Right hindlimb (tissue), 1 donor: Measurements from ENCODE around the gene SAXO2.
"Not testable (repeated sequence)": the region's sequence is repeated elsewhere in the genome, so short reads cannot be mapped to it uniquely, and the experiment has no call there.

Experiments used
- DNase-seq: peaks from one replicate; pipeline ENCODE4 v3.0.0-alpha.2; 2018

The SAXO2 gene, protein sequence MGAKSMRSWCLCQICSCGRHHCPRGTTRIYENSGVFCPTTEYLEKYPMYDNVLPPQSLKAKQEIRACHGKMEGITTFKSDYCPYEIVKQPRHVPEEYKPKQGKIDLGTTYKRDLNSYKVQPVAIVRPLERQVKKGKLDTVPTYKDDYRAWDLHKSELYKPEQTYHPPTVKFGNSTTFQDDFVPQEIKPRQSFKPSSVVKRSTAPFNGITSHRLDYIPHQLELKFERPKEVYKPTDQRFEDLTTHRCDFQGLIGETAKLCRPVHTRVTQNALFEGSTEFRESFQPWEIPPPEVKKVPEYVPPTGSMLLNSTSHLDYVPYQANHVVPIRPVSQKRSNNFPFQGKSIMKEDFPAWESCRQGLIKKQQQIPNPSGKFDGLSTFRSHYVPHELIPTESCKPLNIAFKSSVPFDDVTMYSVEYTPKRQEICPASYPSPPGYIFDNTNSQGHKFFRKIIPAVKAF

DNA sequence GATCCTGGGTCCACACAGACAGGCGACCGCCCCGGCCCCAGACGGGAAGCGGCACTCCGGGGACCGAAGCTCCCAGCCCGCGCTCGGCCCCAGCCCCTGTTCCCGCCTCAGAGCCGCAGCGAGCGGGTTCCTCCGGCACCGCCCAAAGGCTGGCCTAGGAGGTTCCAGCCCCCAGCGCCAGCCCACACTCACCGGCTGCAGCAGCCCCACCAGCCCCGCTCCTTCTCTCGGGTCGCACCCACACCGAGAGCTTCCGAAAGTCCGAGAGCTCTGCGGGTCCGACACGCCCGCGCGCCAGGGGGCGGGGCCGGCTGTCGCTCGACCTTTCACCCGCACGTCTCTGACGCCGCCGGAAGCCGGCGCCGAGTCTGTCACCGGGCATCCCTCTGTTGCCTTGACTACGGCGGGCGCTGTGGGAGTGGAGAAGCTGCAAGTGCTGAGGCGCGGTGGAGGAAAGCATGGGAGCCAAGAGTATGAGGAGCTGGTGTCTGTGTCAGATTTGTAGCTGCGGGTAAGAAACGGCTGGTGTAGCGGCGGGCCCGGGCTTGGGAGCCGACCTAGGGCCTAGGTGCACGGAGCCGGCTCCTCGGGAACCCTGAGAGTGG, at the start of gene SAXO2, which contains the start of gene EFL1:
SAXO2 (plus strand) TSS at position 397 of the 605 bp plus-strand sequence; CDS start at position 459, 62 bp downstream.
EFL1 (minus strand) TSS at position 313 of the 605 bp plus-strand sequence. CDS start 956 bp downstream, outside the sequence.
- peak; percentile 95 for DNase-seq

DNA sequence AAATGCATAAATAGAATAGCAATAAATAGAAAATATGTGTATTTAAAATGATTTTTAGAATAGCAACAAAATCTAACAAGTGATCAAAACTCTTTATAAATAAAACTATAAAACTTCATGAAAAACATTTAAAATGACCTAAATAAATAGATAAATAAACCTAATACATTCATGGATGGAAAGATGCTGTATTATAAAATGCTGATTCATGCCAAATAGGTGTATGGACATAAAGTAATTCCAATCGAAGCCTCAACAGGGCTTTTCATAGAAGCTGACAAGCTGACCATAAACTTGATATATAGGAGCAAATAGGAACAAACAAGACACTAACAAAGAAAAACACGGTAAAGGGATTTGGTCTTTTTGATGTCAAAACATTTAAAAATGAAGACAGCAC, 46.5 kb upstream of the SAXO2 start:
- not testable (repeated sequence) for DNase-seq

DNA sequence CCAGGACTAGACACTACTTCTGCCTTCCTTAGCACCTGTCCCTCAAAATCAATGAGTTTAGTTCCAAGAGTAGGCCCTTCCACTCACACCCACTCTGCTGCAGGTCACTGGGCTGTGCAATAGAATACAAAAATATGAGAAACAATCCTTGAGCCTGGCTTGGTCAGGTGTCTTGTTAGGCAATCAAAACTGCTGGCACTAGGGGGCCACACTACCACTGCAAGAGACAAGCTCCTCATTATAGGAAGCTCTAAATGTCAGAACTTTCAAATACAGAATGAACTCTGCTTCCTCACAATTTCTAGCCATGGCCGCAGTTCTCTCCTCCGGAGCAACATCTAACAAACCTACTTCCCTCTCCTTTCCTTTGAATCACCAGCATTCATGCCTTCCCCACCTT, 41.1 kb upstream of the SAXO2 start:
- peak; percentile 30 for DNase-seq

DNA sequence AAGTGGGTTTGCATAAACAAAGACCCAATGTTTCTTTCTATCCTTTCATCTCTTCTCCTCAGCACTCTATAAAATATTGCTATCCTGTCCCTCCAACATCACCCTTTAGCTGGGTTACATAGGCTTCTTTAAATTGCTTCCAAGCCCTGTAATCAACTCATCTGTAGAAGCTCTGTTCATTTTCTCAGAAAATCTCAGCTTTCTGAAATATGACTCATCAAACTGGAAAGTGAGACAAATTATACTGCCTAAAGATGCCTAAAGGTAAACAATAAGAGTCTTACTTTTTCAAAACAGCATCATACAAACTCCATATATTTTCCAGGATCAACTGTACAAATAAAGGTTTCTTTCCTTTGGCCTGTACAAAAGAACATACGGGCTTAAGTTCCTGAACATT, 33.9 kb upstream of the SAXO2 start:
- no peak for DNase-seq

DNA sequence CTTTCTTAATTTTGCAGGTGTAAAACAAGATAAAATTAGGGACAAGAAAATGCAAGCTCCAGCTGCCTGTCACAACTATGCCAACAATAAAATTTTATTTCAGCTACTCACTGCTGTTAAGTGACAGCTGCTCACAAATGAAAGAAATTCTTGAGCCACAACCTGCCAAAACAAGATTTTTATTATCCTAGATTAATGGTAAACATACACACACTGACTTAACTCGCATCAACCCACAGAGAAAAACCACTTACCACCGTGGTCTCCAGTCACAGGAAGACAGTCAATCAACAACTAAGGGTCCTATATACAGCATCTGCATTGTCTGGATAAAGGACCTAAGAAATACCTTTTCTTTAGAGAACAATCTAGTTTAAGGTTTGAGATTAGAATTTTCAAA, 31.4 kb upstream of the SAXO2 start:
- DNase-seq: no peak

DNA sequence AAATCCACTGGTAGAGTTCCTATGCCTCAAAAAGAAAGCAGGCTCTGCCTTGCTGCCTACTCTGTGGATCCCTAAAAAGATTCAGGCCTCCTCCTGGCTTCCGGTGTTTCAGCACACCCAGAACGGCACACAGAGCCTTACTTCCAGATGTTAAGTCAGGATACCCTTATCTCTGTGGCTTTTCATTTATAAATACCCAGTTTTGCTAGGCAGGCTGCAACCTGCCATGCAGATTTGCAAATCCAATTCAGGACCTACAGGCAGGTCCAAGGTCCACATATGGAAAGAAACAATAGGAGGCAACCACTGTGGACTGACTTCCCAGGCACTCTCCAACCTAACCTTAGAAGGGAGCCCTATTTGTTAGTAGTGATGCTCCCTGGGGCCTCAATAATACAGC, 30.8 kb upstream of the SAXO2 start:
- DNase-seq: no peak

DNA sequence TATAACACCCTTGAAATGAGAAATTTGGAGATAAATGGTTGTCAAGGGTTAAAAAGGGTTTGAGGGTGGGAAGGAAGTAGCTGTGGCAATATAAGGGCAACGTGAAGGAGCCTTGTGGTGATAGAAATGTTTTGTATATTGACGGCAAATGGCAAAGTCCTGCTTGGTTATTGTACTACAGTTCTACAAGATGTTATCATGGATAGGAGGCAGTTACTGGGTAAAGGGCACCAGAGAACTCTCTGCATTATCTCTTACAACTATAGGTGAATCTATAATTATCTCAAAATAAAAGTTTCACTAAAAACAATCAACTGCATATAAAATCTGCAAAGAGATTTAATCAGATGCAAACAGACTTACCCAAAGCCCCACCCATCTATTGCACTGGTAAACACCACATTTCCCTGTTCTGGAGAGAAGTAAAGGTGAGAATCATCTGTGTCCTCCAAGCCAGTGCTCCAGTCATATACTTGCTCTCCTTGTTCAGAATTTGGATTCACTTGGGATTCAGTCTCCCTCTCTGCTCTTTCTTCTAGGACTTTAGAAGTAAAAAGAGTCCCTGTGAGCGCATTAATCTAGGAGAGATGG, 24.6 kb upstream of the SAXO2 start:
- not testable (repeated sequence) for DNase-seq

DNA sequence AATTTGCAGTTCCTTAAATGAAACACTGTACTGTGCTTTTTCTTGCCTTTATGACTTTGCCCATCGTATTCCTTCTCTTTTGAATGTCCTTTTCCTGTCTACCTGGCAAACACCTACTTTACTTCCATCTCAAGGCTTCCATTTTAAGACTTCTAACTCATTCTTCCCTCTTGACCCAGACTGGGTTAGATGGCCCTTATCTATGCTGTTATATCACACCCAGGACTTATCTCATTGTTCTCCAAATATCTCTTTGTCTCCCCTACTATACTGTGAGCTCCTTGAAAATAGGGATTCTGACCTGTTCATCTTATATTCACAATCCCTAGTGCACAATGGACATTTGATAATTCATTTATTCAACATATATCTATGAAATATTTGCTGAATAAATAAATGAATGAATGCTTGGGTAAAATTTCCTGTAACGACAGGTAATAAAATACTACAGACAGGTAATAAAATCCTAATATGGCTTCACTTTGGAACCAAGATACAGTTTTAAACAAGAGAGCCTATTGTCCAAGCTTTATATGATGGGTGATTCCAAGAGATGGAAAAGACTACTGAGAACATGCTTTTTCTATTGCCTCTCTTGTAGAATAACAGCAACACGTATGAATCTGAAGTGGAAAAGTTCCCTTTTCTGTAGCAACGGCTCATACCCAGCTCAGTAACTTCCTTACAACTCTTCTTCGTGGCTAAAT, 22.8 kb upstream of the SAXO2 start:
- DNase-seq: no peak

DNA sequence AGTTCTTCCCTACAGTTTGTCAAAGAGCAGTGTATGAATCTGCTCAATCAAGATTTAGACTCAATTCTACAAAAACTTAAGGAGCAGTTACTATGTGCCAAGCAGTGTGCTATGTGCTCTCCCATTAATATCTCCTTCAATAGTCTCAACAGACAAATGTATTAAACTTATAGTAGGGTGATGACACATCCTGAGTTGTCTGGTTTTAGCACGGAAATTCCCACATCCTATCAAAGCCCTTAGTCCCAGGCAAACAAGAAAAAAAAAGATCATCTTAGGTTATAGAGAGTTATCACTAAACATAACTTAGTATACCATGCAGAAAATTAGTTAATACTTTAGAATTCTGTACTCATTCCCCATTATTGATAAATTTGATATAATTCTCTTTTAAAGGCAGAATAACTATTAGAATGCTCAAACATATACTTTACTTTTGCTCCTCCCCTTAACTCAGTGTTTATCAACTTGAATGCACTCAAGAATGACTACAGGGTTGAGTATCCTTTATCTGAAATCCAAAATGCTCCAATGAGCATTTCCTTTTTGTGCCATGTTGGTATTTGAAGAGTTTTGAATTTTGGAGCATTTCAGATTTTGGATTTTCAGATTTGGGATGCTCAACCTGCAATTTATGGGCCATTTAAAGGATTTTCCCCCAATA, 20.6 kb upstream of the SAXO2 start:
- not testable (repeated sequence) for DNase-seq

DNA sequence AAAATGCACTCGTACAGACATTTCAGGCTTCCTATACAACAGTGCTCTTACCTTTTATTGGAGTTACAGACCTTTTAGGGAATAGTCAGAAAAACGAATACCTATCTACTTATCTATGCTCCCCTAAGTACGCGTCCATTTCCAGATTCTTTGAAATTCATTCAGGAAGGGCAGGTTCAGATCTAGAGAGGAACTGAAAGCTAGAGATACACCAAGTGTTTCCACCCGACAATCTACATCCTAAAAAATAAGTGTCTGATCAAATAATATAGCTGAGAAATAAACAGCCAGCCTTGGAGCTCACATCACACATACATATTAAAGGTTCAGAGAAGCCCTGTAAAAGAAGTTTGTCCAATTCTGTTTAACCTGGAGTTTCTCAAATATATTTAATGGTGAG, 19.0 kb upstream of the SAXO2 start:
- not testable (repeated sequence) for DNase-seq

DNA sequence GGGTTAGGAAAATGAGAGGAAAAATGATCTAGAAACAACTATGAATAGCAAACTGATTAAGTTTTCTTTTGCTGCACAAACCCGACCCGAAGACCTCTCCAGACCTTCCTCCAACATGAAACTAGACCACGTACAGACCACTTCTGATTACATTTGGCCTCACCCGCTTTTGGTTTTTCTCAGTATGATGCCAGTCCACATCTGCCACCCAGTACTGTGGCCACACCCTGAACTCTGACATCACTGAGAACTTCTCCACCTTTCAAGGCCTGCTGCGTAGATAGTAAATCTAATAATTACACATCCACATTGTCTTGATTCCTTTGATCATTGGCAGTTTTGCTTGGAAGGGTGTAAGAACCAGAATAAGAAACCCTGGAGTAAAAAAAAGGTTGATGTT, 16.7 kb upstream of the SAXO2 start:
- DNase-seq: not testable (repeated sequence)

DNA sequence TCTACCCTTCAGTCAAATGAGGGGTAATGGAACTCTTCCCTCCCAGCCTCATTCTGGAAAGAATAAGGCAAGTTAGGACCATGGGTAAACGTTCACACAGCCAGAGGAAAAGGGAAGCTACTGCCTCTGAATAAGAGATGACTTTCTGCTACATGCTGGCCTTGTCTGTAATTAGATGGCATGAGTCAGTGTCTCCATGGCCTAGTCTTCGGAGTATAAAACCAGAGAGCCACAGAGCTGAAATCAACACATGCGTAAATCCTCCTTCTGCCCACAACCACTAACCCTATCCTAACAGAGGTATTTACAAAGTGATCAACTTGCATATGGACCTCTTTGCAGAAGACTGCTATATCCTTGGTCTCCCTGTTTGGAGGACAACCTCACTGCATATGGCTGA, 14.4 kb upstream of the SAXO2 start:
- peak; percentile 20 for DNase-seq

DNA sequence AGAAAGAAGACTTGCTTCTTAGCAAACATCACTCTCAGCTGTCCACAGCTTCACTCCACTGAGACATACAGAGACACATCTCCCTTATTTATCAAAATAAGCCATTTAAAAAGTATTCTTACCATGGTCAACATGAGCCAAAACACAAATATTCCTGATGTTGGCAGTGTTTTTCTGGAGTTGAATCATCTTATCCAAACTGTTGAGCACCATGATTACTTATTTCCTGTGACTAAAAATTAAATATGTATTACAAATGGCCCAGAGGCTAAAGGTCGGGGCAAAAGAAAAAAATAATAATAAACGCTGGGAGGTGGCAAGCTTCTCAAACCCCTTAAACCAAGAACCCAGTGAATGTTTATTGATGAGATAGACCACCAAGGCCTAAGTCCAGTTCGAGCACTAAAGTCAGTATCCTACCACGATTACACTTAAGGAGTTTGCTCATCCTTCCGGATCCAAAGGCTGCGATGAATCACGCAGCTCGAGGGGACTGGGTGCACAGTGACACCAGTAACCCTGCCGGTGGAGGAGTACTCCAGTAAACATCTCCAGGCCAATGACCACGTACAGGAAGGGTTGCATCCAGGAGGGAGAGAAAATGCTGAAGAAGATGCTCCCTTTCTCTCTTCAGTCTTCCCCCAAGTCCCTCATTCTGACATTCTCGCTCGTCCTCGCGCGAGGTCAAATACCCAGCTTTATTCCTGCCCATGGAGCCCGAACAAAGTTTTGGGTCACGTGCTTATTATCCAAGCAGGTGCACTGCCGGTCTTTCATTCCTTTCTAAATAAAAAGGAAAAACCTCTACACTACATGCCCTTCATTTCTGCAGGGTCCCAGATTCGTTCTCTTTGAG, 824 bp upstream of the SAXO2 start:
- DNase-seq: peak; percentile 13

DNA sequence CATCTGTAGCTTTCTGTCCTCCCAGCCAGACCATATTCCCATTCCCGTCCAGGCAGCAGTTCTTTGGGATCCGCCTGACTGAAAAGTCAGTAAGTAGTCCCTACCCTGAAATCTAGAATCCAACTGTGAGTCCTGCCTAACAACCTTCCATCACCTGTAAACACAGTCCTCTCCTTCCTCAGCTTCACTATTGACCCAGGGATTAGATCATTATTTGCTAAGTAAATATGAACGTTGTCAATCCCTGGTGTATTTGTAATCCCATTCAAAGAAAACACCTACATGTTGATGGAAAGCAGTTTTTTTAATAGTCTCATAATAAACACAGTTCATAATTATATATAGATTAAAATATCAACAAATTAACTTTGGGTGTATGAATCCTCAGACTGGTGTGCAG, 732 bp downstream of the SAXO2 start:
- DNase-seq: no peak

DNA sequence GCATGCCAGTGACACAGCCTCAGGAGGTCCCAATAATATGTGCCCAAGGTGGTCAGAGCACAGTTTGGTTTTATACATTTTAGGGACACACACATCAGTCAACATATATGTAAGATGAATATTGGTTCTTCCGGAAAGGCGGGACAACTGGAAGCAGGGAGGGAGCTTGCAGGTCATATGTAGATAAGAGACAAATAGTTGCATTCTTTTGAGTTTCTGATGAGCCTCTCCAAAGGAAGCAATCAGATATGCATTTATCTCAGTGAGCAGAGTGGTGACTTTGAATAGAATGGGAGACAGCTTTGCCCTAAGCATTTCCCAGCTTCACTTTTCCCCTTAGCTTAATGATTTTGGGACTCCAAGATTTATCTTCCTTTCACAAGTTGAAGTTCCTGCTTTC, 4.5 kb downstream of the SAXO2 start:
- DNase-seq: not testable (repeated sequence)

DNA sequence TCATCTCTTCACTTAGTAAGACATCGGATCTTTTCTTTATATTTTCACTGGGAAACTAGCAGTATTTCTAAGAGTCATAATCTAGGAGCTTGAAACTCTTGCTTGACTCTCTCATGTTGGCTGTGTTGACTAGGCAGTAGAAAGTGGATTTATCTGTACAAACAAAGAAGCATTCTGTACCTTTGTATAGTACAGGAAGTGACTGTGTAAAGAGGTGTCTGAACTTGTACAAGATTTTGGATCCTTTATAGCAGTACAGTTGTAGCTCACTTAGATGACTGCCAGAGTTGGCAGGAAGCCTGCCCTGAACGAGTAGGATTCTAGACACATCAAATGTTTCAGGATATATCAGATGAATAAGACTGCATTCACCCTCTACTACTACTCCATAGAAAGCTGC, 5.8 kb downstream of the SAXO2 start:
- not testable (repeated sequence) for DNase-seq

DNA sequence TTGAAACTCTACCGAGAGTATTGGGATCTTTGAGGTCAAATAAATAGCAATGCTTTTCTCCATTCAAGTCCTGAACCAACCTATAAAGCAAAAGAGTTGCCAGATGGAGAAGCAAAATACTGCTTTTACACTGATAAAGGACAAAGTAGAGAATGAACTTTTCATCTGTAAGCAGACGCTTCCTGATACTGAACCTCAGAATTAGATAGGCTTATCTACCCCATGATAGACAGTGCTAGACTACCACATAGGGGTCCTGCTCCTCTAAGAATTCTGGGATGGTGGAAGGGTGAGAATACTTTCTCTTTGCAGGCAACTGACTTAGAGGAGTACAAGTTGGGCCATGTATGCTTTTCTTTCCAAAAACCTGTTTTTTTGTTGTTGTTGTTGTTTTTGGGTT, 9.5 kb downstream of the SAXO2 start:
- no peak for DNase-seq

DNA sequence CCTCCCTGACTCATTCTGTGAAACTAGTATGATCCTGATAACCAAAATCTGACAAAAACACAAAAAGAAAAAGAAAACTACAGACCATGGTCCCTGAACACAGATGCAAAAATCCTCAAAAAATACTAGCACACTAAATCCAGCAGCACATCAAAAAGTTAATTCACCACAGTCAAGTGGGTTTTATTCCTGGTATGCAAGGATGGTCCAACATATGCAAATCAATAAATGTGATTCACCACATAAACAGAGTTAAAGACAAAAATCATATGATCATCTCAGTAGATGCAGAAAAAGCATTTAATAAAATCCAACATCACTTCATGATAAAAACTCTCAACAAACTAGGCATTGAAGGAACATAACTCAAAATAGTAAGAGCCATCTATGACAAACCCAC, 12.8 kb downstream of the SAXO2 start:
- no peak for DNase-seq

DNA sequence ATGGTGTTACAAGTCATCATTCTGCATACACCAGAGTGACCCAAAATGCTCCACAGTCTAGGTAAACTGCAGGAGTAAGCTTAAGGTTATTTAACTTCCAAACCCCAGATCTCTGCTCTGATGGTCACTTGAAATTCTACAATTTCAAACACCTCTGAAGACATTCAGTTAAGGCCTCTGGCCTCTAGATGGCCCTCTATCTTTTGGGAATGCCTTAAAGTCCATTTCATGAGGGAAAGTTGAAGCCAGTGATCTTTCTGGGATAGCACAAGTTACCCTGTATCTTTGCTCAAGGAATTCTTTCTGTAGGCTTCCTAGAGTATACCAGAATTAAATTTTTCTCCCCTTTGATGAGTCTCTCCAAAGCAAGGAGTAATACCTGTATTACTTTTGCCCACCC, 18.7 kb downstream of the SAXO2 start:
- DNase-seq: not testable (repeated sequence)

DNA sequence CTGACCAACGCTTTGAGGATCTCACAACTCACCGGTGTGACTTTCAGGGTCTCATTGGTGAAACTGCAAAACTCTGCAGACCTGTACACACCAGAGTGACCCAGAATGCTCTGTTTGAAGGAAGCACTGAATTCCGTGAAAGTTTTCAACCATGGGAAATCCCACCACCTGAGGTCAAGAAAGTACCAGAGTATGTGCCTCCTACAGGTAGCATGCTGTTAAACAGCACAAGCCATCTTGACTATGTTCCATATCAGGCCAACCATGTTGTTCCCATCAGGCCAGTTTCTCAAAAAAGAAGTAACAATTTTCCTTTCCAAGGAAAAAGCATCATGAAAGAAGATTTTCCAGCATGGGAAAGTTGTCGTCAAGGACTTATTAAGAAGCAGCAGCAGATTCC, 19.8 kb downstream of the SAXO2 start:
- DNase-seq: not testable (repeated sequence)

DNA sequence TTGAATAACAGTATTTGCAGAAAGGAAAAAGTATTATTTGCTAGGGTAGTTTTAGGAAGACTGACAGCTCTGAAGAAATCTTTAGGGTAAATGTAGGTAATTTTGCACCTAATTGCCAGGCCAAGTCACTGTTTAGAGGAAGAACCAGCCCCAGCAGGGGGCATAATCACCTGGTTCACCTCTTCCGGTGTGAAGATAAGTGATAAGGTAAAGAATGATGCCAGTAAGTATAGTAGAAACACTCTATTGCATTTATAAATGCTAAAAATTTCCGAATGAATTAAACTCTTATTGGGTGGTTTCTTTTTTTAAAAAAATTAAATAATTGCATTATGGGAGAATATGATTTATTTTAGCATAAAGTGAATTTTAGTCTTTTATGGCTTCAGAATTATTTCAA, 21.8 kb downstream of the SAXO2 start:
- DNase-seq: not testable (repeated sequence)

DNA sequence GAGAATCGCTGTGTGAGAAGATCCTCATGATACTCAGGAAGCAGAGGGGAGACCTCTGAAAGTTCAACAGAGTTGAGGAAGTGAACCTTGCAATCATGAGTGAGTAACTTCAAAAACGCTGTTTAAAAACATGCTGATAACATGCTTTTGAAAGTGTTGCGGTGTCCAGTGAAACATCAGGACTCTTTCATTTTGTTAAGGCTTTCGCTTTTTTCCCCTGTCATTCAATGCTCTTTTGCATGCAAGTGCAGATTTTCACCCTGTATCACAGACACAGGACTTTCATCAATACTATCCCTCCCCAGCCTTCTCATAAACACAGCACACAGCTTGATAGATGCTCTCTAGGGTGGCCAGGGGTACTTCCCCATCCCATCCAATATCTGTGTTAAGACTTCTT, 23.9 kb downstream of the SAXO2 start:
- not testable (repeated sequence) for DNase-seq
